Measurements from ENCODE around the gene DIRAS3. TPM values are rescaled to one million over a fixed set of nuclear protein-coding genes. Genes with fewer than 3 reads are reported as not detected.
"Not testable (repeated sequence)": the region's sequence is repeated elsewhere in the genome, so short reads cannot be mapped to it uniquely, and the experiment has no call there.

Gene DIRAS3, protein sequence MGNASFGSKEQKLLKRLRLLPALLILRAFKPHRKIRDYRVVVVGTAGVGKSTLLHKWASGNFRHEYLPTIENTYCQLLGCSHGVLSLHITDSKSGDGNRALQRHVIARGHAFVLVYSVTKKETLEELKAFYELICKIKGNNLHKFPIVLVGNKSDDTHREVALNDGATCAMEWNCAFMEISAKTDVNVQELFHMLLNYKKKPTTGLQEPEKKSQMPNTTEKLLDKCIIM
- 3.1 TPM for polyA plus RNA-seq (ENCODE audit: insufficient read length)
- long read RNA-seq, donor 1, partial matches to known transcripts, result 0 of 1 reads
- long read RNA-seq, donor 1, other reads (novel, unspliced or antisense), result 0 of 1 reads
- long read RNA-seq, donor 2, partial matches to known transcripts, result 0 of 2 reads
- long read RNA-seq, donor 2, other reads (novel, unspliced or antisense), result 0 of 2 reads
- long read RNA-seq, donor 3, result 0 reads
- long read RNA-seq, donor 4, result 0 reads
- long read RNA-seq, donor 5, partial matches to known transcripts, result 0 of 1 reads
- long read RNA-seq, donor 5, other reads (novel, unspliced or antisense), result 0 of 1 reads
- long read RNA-seq, donor 6, result 0 reads
- long read RNA-seq, donor 7, result 0 reads
- long read RNA-seq, donor 8, result 0 reads

GRCh38 chr1:68049941-68050878 is at the start of gene DIRAS3:
DIRAS3 (minus strand) TSS chr1:68050627; CDS start chr1:68047297, 3,330 bp downstream.
- DNase-seq, result no peak

DNA sequence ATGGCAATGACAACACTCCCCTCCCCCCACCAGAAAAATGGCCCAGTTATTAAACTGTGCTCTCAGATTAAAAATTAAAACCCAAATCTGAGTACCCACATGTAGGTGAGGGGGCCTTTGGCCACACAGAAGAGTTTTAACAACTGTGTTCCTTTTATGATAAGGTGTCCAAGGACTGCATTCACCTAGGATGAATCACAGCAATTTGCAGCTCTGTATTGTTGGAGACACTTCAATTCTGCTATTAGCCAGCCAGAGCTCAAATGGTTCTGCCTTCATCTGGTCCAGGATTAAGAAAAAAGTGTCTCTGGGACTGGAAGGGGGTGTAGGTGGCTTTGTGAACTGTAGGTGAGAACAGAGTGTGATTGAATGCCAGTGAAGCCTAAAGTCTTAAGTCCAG is 43.3 kb upstream of the DIRAS3 start:
- DNase-seq, result no peak

GRCh38 chr1:68087184-68087583 is 36.8 kb upstream of the DIRAS3 start:
- no peak for DNase-seq

- DNase-seq, result no peak
Measured at GRCh38 chr1:68085752-68086151, 35.3 kb upstream of the DIRAS3 start.

DNA sequence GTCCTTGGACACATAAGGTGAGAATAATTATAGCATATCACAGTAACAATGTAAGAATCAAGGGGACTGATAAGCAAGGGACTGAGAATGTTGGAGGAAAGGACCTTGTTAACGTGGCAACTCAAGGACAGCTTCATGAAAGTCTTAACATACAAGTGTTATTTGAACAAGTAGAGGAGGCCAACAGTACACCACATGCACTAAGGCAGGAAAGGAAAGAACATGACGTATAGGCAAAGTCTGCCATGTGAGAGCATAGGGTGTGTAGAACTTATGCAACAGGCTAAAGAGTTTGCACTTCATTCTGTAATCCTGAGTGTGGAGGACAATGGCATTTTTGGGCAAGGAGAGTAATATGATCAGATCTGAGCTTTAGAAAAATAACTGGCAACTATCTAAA is 33.3 kb upstream of the DIRAS3 start:
- DNase-seq, result no peak

DNA sequence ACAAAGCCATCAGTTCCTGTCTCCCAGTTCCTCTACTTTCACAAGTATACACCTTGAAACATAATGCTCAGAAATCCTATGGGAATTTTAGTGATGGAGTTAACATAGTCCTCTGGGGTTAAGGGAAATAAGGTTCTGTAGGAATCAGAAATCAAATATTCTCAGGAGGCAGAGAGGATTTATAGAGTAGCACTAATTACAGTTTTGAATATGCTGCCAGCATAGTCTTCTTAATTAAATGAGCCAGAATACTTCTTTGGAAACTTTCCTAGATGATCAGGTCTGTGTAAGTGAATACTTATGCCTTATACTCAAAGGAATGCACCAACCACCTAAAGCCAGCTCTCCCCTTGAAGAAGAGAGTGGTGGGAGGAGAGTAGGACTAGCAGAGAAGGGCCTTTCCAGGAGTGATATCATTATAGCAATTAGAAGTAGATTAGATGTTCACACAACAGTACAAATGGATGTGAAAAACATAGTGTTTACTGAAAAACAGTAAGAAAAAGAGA is 31.4 kb upstream of the DIRAS3 start:
- DNase-seq, result no peak

- no peak for DNase-seq
Measured at GRCh38 chr1:68078647-68079046, 28.2 kb upstream of the DIRAS3 start.

GRCh38 chr1:68074472-68074871 is 24.0 kb upstream of the DIRAS3 start:
- DNase-seq, result no peak

DNA sequence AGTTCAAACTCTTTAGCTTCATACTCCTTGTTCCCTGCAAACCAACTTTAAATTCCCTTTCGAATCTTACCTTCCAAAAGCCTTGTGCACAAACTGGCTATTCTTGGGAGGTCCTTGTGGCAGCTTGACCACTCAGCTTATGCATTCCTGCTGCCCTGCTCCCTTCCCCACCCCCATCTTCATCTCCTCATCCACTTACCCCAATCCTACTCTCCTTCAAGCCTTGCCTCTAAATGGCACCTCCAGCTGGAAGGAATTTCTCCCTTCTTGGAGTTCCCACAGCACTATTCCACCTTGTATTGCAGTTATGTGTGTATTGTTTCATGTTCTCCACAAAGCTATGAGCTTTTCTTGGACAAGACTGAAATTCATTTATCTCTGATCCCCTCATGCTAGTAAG is 15.3 kb upstream of the DIRAS3 start:
- no peak for DNase-seq

DNA sequence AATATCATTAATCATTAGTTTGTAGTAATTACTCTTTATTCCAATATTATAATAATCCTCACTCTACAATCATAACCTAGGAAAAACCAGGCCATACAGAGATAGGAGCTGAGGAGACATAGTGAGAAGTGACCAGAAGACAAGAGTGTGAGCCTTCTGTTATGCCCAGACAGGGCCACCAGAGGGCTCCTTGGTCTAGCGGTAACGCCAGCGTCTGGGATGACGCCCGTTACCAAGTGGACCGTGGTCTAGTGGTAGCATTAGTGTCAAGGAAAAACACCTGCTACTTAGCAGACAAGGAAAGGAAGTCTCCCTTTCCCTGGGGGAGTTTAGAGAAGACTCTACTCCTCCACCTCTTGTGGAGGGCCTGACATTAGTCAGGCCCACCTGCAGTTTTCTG is 7.6 kb upstream of the DIRAS3 start:
- not testable (repeated sequence) for DNase-seq

- no peak for DNase-seq
Measured at GRCh38 chr1:68057564-68057963, 7.1 kb upstream of the DIRAS3 start.

GRCh38 chr1:68057050-68057449 is 6.6 kb upstream of the DIRAS3 start:
- no peak for DNase-seq

- peak; percentile 59 for DNase-seq
Measured at GRCh38 chr1:68051475-68051874, 1.0 kb upstream of the DIRAS3 start.

DNA sequence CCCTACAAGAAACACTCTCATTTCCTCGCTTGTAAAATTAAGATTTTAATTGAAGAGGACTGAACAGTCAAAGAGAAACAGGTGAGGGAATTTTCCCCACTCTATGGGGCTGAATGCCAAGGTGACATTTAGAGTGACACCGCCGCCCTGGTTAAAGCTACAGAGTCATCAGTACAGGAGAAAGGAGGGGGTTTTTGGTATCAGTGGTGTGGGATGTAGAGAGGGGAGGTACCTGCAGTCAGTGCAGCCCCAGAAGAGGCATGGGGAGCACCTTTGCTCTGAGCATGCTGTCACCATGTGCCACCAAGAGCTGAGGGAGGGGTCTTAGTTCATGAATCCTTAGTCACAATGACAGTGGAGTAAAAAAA is 2.8 kb downstream of the DIRAS3 start:
- DNase-seq, result no peak

- no peak for DNase-seq
Measured at GRCh38 chr1:68046885-68047658, 3.4 kb downstream of the DIRAS3 start.

DNA sequence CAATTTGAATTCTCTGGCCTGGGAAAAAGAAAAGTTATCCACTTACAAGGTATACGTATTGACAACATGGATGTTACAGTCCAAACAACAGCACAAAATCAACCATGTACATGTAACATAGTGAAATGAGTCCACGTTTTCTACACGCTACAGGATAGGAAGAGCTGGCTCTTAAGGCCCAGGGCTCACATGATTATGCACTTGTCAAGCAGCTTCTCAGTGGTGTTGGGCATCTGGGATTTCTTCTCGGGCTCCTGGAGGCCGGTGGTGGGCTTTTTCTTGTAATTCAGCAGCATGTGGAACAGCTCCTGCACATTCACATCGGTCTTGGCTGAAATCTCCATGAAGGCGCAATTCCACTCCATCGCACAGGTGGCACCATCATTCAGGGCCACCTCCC is 4.0 kb downstream of the DIRAS3 start:
- no peak for DNase-seq

DNA sequence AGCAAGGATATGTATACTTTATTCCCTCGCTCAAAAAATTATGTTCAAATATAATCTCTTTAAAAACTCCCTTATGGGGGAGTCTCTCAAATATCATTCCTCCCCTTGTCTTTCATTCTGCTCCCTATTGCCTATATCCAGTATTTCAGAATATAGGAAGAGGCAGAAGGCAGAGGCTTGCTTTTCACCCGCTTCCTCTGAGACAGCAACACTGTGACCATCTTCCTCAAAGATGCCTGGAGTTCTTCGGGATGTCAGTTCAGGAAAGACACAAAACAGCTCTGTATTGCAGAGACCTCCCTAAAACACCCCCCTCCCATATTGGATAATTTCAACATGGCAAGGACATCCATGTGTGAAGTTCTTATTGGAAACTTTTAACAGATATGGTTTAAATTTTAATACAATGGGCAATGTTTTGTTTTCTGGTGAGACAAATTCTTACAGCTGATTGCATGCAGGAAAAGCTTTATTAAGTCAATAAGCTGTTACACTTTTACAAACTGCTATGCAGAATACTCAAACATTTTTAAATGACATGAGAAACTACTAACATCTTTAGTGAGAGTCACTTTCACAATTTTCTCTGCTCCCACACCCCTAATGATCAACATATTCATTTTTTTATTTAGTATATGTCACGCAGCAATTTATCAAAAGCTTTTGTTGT is 4.8 kb downstream of the DIRAS3 start:
- DNase-seq, result no peak

GRCh38 chr1:68043443-68044090 is 6.9 kb downstream of the DIRAS3 start:
- no peak for DNase-seq

DNA sequence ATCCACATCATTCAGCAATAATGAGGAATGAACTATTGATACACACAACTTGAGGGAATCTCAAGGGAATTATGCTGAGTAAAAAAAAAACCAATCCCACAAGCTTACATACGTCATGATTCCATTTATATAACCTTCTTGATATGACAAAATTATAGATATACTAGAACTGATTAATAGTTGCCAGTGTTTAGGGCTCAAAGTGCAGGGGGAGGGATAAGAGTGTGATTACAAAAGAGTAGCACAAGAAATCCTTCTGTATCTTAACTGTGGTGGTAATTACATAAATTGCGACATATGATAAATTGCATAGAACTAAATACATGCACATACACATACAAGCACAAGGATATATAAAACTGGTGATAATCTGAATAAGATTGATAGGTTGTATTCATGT is 13.5 kb downstream of the DIRAS3 start:
- no peak for DNase-seq

DNA sequence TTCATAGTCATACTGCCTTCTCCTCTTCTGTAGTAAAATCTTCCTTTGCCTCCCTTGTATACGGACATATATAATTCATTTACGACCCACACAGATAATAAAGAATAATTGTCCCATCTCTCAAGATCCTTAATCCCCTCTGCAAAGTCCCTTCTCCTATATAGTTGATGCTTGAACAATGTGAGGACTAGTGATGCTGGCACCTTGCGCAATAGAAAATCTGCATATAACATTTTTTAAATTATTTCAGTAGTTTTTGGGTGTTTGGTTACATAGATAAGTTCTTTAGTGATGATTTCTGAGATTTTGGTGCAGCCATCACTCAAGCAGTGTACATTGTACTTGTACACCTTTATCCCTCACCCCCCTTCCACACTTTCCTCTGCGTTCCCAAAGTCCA is 21.0 kb downstream of the DIRAS3 start:
- no peak for DNase-seq

GRCh38 chr1:68028566-68028965 is 21.9 kb downstream of the DIRAS3 start:
- no peak for DNase-seq

Data from left kidney (tissue), 8 donors.